HL-60 (cell line): Measurements from ENCODE around the gene CASP8AP2.
"Not testable (repeated sequence)": the region's sequence is repeated elsewhere in the genome, so short reads cannot be mapped to it uniquely, and the experiment has no call there.

ENCODE experiments used
- DNase-seq, 2 experiments: peaks; one replicate each; pipeline ENCODE4 v3.0.0-alpha.2; 2010 to 2020; ENCODE audit warnings: low read depth in 1 of 2, low spot score in 1 of 2
- H3K27ac ChIP-seq: fragments of 250-450 bp; sonication (Bioruptor Pico); replicated peaks from 2 replicates; pipeline ENCODE4 v1.5.1; 2020; ENCODE audit warnings: mild to moderate bottlenecking, moderate library complexity
- H3K27me3 ChIP-seq: fragments of 250-450 bp; sonication (Bioruptor Pico); 2 replicates; pipeline ENCODE4 v1.5.1; 2021; ENCODE audit warnings: mild to moderate bottlenecking, moderate library complexity; ENCODE audit not compliant: insufficient read depth, poor library complexity, severe bottlenecking
- H3K4me3 ChIP-seq: replicated peaks from 2 replicates; pipeline ENCODE4 v1.5.1; 2011; ENCODE audit warnings: mild to moderate bottlenecking, control low read depth, low read length; ENCODE audit not compliant: insufficient read depth
- GABPA ChIP-seq: IDR thresholded peaks from 2 replicates; pipeline ENCODE4 v1.6.1; 2012; ENCODE audit warnings: low read depth
- POLR2AphosphoS5 ChIP-seq: IDR thresholded peaks from 2 replicates; pipeline ENCODE4 v1.6.1; 2012; ENCODE audit warnings: low read depth
- SPI1 ChIP-seq: IDR thresholded peaks from 2 replicates; pipeline ENCODE4 v1.6.1; 2012; ENCODE audit warnings: low read depth, mild to moderate bottlenecking, borderline replicate concordance
- TF ChIP-seq, protein P1 (sequence below): IDR thresholded peaks from 2 replicates; pipeline ENCODE4 v1.6.1; 2012; ENCODE audit warnings: low read depth; ENCODE audit not compliant: insufficient replicate concordance
- TF ChIP-seq, protein P2 (sequence below): IDR thresholded peaks from one replicate; pipeline ENCODE4 v1.5.1; 2011; ENCODE audit warnings: low read length, control low read depth, inconsistent platforms; ENCODE audit not compliant: insufficient read depth

Gene CASP8AP2

GRCh38 chr6:89842228-89842627, 12.5 kb downstream of the CASP8AP2 start:
- no peaks in the 10 kb centered on the region for H3K27me3 ChIP-seq
- H3K27ac ChIP-seq: no peak overlapping the region
- no peak for DNase-seq
- TF ChIP-seq, protein P1, sequence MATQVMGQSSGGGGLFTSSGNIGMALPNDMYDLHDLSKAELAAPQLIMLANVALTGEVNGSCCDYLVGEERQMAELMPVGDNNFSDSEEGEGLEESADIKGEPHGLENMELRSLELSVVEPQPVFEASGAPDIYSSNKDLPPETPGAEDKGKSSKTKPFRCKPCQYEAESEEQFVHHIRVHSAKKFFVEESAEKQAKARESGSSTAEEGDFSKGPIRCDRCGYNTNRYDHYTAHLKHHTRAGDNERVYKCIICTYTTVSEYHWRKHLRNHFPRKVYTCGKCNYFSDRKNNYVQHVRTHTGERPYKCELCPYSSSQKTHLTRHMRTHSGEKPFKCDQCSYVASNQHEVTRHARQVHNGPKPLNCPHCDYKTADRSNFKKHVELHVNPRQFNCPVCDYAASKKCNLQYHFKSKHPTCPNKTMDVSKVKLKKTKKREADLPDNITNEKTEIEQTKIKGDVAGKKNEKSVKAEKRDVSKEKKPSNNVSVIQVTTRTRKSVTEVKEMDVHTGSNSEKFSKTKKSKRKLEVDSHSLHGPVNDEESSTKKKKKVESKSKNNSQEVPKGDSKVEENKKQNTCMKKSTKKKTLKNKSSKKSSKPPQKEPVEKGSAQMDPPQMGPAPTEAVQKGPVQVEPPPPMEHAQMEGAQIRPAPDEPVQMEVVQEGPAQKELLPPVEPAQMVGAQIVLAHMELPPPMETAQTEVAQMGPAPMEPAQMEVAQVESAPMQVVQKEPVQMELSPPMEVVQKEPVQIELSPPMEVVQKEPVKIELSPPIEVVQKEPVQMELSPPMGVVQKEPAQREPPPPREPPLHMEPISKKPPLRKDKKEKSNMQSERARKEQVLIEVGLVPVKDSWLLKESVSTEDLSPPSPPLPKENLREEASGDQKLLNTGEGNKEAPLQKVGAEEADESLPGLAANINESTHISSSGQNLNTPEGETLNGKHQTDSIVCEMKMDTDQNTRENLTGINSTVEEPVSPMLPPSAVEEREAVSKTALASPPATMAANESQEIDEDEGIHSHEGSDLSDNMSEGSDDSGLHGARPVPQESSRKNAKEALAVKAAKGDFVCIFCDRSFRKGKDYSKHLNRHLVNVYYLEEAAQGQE: no peak
- TF ChIP-seq POLR2AphosphoS5 (no peak), SPI1 (no peak), GABPA (no peak)
- TF ChIP-seq, protein P2, sequence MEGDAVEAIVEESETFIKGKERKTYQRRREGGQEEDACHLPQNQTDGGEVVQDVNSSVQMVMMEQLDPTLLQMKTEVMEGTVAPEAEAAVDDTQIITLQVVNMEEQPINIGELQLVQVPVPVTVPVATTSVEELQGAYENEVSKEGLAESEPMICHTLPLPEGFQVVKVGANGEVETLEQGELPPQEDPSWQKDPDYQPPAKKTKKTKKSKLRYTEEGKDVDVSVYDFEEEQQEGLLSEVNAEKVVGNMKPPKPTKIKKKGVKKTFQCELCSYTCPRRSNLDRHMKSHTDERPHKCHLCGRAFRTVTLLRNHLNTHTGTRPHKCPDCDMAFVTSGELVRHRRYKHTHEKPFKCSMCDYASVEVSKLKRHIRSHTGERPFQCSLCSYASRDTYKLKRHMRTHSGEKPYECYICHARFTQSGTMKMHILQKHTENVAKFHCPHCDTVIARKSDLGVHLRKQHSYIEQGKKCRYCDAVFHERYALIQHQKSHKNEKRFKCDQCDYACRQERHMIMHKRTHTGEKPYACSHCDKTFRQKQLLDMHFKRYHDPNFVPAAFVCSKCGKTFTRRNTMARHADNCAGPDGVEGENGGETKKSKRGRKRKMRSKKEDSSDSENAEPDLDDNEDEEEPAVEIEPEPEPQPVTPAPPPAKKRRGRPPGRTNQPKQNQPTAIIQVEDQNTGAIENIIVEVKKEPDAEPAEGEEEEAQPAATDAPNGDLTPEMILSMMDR: no peak
- H3K4me3 ChIP-seq: no peak overlapping the region

- no peak overlapping the region for H3K4me3 ChIP-seq
- TF ChIP-seq, protein P1: no peak
- TF ChIP-seq GABPA (no peak), POLR2AphosphoS5 (no peak)
- H3K27ac ChIP-seq: no peak overlapping the region
- no peak for DNase-seq
- H3K27me3 ChIP-seq: no peaks in the 10 kb centered on the region
These were observed 13.4 kb downstream of the CASP8AP2 start for GRCh38 chr6:89843070-89843469.

- not testable (repeated sequence) for H3K27me3 ChIP-seq, H3K27ac ChIP-seq, H3K4me3 ChIP-seq, DNase-seq
These were observed 17.8 kb downstream of the CASP8AP2 start for GRCh38 chr6:89847513-89847912.

- DNase-seq: no peak
- no peak overlapping the region for H3K4me3 ChIP-seq
- no peaks in the 10 kb centered on the region for H3K27me3 ChIP-seq
- H3K27ac ChIP-seq: no peak overlapping the region
- no peak for TF ChIP-seq SPI1
- TF ChIP-seq, protein P1: no peak
- TF ChIP-seq, protein P2: no peak
- no peak for TF ChIP-seq GABPA
- TF ChIP-seq POLR2AphosphoS5: no peak
These were observed 23.4 kb downstream of the CASP8AP2 start for GRCh38 chr6:89853068-89853467.
